KBM-7 (cell line): ENCODE results near the gene TFPI.
"Not testable (repeated sequence)": the region's sequence is repeated elsewhere in the genome, so short reads cannot be mapped to it uniquely, and the experiment has no call there.

Experiments
- DNase-seq: peaks from one replicate; pipeline ENCODE4 v3.0.0-alpha.2; 2015
- in situ Hi-C: fragments of 300-500 bp; cut with MboI; formaldehyde crosslinking; loops from 2 replicates; pipeline ENCODE4 v1.14.3; 2020; ENCODE audit warnings: low sequenced_read_pairs, low pct_unique_long_range_greater_than_20kb, mixed read lengths

Gene TFPI

DNA sequence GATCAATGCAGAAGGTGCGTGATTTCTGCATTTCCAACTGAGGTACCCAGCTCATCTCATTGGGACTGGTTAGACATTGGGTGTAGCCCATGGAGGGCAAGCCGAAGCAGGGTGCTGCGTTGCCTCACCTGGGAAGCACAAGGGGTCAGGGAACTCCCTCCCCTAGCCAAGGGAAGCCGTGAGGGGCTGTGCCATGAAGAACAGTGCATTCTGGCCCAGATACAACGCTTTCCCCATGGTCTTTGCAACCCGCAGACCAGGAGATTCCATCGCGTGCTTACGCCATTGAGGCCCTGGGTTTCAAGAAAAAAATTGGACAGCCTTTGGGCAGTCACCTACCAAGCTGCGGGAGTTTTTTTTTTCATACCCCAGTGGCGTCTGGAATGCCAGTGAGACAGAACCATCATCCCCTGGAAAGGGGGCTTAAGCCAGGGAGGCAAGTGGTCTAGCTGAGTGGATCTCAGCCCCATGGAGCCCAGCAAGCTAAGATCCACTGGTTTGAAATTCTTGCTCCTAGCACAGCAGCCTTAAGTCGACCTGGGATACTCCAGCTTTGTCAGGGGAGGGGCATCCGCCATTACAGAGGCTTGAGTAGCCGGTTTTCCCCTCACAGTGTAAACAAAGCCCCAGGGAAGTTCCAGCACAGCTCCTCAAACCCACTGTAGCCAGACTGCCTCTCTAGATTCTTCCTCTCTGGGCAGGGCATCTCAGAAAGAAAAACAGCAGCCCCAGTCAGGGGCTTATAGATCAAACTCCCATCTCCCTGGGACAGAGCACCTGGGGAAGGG is 21.7 kb downstream of the TFPI start:
- in situ Hi-C loops, result no loop called here
- DNase-seq, result no peak

DNA sequence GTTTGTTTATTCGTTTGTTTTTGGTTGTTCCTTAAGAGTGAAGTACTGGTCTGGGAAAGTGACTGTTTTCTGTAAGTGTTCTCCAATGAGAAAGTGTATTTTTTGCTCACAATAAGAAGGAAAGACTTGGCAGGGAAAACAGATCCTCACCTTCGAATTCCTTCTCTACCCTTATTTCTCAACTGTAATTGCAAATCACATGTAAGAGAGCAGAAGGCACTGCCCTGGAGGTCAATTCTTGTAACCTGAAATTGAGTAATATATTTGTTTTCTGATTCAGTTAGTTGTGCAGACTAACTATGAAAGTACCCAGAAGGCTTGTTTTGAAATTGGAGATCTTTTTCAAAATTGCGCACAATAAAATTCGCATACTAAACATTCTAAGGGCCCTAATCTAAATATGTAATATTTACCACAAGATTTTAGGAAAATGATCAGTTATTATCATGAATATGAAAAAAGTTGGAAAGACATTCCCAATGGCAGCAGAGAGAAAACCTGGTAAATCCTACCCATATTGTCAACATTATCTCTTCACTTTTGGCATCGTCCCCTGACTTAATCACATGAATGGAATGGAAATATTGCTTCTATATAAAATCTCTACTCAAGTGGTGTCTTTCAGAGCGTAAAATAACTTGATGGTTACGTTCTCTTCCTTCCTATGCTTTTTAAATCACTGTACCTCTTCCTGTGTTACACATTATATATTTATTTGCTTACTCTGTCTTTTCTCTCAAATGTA is 24.1 kb downstream of the TFPI start:
- no peak for DNase-seq
- in situ Hi-C loops, result no loop called here

DNA sequence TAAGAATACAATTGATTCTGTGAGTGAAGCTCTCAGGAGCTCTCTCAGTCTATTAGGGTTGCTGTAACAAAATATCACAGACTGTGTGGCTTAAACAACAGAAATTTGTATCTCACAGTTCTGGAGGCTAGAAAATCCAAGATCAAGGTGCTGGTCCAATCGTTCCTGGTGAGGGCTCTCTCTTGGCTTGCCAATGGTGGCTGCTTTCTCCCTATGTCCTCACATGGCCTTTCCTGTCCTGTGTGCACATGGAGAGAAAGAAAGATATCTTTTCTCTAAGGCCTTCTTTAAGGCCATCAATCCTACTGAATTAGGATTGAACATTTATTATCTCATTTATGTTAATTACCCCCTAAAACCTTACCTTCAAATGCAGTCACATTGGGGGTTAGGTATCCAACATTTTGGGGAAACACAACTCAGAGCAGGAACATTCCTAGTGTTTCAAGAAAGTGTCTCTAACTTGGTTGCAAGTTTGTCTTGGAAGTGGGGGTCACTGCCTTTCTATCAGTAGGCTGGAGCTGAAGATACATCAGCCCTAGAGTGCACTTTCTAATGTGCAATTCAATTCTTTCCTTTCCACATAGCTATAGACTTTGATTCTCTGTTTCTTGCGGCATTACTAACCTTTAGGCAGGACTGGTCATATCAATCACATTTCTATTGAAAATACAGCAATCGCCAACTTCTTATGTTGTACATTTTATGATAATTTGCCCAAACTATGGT is 24.8 kb downstream of the TFPI start:
- in situ Hi-C loops, result no loop called here
- no peak for DNase-seq

DNA sequence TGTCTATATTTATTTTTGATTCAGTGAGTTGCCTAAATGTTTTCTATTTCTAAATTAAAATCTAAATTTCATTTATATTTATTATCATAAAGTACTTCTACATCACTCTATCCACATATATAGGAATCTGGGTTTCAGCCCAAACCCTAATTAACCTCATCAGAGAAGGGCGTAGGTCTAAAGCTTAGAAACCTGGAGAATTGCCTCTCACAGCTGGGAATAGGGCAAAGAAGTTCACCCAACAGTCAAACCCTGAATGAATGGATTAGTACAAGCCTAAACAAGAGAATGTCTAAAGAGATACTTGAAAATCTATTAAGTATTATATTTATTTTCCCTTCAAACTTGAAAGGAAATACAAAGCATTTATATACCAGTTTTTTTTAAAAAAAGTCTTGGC is 26.2 kb downstream of the TFPI start:
- in situ Hi-C loops, result no loop called here
- no peak for DNase-seq

DNA sequence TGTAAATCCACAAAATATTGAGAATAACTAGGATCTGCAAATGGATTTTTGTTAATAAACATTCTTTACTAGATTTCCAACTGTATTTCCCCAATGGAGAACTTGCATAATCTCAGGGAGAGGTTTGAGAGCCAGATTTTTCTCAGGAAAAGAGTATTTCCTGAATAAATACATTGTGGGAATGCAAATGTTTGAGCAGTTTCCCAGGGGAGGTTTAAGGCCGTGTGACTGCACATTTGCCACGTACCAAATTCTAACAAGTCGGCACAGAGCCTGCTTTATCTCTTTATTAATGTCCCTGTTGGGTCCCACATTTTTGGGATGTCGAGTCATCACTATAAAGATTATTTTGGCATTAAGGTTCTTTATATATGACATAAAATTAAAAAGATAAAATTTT is 27.0 kb downstream of the TFPI start:
- no peak for DNase-seq
- in situ Hi-C loops, result no loop called here

DNA sequence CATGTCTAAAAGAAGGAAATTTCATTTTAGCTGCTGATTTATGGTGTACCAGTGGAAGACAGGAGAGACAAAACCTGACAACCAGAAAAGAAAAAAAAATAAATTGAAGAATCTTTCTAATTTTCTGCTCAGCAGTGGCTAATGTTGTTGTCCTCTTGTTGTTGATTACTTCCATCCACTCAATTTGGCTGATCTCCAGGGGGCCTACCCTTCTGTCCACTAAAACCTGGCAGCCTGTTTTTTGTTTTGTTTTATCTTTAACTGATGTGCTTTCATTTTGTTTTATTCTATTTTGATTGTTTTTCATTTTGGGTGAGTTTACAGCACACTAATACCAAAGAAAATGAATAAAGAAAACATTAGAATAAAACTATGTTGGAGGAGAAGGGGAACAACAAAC is 27.4 kb downstream of the TFPI start:
- no peak for DNase-seq
- in situ Hi-C loops, result no loop called here

DNA sequence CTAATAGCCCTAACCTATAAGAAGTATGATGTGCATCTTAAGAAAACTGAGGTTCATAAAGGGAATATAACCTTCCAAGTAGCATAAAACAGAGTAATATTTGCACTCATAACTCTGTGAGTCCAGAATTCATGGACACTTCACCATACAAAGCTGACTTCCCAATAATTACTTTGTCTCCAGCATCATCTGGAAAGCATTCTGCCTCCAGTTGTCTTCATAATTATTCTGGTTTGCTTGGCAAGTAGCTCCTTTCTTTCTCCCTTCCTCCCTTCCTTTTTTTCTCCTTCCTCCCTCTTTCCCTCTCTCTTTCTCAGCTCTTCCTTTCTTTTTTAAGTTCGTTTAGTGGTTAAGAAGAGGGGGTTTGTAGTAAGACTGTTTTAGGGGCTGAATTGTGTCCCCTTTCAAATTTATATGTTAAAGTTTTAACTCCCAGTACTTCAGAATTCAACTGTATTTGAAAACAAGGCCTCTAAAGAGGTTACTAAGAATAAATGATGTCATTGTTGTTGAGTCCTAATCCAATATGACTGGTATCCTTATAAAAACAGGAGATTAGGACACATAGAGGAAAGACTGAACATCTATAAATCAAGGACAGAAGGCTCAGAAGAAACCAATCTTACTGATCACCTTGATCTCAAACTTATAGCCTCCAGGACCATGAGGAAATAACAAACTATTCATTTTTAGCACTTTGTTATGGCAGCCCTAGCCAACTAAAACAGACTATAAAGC is 28.9 kb downstream of the TFPI start:
- no peak for DNase-seq
- in situ Hi-C loops, result no loop called here

DNA sequence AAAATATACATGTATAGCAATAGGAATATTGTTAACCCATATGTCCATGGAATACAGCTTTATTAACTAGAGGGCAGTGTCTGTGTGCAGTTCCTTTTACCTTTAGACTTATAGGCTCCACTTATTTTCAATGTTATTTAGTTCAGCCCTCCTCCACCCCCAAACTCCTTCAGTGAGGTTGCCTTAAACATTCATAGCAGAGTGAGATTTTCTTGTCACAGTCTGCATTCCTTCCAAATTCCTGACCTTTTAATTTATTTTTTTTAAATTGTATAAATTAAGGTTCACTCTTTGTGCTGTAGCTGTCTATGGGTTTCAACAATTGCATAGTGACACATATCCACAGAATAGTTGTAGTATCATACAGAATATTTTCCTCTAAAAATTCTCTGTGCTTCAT is 30.9 kb downstream of the TFPI start:
- no peak for DNase-seq
- in situ Hi-C loops, result no loop called here

DNA sequence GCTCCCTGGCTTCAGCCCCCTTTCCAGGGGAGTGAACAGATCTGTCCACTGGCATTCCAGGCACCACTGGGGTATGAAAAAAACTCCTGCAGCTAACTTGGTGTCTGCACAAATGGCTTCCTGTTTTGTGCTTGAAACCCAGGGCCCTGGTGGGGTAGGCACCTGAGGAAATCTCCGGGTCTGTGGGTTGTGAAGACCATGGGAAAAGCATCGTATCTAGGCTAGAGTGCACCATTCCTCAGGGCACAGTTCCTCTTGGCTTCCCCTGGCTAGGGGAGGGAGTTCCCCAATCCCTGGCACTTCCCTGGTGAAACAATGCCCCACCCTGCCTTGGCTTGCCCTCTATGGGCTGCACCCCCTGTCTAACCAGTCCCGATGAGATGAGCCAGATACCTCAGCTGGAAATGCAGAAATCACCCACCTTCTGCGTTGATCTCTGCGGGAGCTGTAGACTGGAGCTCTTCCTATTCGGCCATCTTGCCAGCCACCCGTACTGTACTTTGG is 34.1 kb downstream of the TFPI start:
- in situ Hi-C loops, result no loop called here
- DNase-seq, result no peak

DNA sequence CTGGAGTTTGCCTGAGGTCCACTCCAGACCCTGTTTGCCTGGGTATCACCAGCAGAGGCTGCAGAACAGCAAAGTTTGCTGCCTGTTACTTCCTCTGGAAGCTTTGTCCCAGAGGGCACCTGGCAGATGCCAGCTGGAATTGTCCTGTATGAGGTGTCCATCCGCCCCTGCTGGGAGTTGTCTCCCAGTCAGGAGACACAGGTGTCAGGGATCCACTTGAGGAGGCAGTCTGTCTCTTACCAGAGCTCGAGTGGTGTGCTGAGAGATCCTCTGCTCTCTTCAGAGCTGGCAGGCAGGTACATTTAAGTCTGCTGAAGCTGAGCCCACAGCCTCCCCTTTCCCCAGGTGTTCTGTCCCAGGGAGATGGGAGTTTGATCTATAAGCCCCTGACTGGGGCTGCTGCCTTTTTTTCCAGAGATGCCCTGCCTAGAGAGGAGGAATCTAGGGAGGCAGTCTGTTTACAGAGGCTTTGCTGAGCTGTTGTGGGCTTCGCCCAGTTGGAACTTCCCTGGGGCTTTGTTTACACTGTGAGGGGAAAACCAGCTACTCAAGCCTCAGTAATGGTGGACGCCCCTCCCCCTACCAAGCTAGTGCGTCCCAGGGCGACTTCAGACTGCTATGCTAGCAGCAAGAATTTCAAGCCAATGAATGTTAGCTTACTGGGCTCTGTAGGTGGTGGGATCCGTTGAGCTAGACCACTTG is 34.7 kb downstream of the TFPI start:
- no peak for DNase-seq
- in situ Hi-C loops, result no loop called here

DNA sequence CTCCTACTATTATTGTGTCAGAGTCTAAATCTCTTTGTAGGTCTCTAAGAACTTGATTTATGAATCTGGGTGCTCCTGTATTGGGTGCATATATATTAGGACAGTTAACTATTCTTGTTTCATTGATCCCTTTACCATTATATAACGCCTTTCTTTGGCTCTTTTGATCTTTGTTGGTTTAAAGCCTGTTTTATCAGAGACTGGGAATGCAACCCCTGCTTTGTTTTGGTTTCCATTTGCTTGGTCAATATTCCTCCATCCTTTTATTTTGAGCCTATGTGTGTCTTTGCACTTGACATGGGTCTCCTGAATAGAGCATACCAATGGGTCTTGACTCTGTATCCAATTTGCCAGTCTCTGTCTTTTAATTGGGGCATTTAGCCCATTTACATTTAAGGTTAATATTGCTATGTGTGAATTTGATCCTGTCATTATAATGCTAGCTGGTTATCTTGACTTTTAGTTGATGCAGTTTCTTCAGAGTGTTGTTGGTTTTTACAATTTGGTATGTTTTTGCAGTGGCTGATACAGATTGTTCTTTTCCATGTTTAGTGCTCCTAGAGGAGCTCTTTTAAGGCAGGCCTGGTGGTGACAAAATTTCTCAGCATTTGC is 36.4 kb downstream of the TFPI start:
- DNase-seq, in situ Hi-C loops: not testable (repeated sequence)

DNA sequence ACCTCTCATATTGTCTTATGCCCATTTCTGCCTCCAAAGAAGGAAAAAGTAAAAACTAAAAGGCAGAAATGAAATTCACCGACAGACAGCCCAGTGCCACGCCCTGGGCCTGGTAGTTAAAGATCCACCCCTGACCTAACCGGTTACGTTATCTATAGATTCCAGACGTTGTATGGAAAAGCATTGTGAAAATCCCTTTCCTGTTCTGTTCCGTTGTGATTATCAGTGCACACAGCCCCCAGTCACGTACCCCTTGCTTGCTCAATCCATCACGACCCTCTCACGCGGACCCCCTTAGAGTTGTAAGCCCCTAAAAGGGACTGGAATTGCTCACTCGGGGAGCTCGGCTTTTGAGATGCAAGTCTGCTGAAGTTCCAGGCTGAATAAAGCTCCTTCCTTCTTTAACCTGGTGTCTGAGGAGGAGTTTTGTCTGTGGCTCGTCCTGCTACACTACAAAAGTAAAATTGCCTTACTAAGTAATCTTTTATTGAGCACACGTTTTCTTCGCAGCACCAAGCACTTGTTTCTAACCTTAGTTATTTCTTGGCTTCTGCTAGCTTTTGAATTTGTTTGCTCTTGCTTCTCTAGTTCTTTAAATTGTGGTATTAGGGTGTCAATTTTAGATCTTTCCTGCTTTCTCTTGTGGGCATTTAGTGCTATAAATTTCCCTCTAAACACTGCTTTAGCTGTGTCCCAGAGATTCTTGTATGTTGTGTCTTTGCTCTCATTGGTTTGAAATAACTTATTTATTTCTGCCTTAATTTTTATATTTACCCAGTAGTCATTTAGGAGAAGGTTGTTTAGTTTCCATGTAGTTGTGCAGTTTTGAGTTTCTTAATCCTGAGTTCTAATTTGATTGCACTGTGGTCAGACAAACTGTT is 37.4 kb downstream of the TFPI start:
- in situ Hi-C loops, result not testable (repeated sequence)

DNA sequence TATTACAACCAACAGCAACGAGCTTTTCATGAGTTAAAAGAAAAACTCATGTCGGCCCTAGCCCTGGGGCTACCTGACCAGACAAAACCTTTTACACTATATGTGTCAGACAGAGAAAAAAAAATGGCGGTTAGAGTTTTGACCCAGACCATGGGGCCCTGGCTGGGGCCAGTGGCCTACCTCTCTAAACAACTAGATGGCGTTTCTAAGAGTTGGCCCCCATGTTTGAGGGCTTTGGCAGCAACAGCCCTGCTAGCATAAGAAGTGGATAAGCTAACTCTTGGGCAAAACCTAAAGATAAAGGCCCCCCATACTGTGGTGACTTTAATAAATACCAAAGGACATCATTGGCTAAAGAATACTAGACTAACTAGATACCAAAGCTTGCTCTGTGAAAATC is 39.3 kb downstream of the TFPI start:
- no peak for DNase-seq
- in situ Hi-C loops, result no loop called here

More for the DNA sequence above, 37.4 kb downstream of the TFPI start:
- DNase-seq, result not testable (repeated sequence)

DNA sequence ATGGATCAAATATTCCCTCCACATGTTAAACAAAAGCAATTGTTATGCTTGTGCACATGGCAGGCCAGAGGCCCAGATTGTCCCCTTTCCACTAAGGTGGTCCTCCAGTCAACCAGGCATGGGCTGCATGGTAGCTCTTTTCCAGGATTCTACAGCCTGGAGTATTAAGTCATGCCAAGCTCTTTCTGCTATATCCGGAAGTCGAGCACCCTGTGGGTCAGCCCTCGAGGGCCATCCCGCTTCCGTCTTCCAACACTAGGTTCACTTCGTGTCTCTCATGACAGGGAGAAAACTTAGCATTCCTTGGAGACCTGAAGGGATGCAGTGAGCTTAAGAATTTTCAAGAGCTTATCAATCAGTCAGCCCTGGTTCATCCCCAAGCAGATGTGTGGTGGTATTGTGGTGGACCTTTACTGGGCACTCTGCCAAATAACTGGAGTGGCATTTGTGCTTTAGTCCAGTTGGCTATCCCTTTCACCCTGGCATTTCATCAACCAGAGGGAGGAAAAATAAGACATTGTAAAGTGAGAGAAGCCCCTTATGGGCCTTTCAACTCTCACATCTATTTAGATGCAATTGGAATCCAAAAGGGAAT is 39.9 kb downstream of the TFPI start:
- DNase-seq, in situ Hi-C loops: not testable (repeated sequence)

DNA sequence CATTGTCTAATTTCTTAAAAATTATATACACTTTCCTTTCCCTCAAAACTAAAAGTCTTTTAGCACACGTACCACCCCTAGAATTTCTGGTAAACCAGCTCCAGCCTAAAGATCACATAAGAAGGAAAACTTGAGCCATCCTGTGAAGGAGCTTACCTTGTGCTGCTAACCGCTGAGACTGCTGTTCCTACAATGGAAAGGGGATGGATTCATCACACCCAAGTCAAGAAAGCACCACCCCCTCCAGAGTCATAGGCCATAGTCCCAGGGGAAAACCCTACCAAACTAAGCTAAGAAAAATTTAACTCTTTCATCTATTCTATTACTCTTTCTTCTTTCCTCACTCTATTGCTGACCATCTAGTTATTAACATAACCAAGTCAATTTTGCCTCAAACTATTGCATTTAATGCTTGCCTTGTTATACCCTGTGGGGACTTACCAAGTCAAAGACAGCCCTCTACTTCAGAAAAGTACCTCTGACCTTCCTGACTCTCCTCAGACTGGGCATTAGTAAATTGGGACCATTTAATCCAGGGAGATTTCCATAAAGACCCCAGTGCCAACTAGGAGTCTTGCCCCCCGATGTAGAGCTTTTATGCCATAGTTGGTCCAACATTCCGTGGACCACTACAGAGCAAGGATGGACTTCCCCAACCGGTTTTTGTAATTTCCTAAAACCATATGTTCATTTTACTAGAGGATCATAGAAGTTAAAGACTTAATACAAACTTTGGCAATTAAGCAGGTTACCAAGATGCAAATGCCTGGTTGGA is 40.6 kb downstream of the TFPI start:
- in situ Hi-C loops, DNase-seq: not testable (repeated sequence)
